Hematopoietic multipotent progenitor cell treated with erythropoietin and hydrocortisone succinate and interleukin-3 and kit ligand, for 17 days (in vitro differentiated cells): Measurements from ENCODE around the gene LCN15.
"Not testable (repeated sequence)": the region's sequence is repeated elsewhere in the genome, so short reads cannot be mapped to it uniquely, and the experiment has no call there.

Experiments
- DNase-seq: peaks from one replicate; pipeline ENCODE4 v3.0.0-alpha.2; 2015; ENCODE audit warnings: low spot score

LCN15 gene

GRCh38 chr9:136775191-136775590 lies 10.9 kb upstream of the LCN15 start:
- no peak for DNase-seq

GRCh38 chr9:136774416-136775045 lies 10.2 kb upstream of the LCN15 start:
- no peak for DNase-seq

- no peak for DNase-seq
Observed at GRCh38 chr9:136773386-136774044, 9.2 kb upstream of the LCN15 start.

GRCh38 chr9:136771907-136772415 lies 7.6 kb upstream of the LCN15 start:
- DNase-seq: no peak

GRCh38 chr9:136769710-136770191 lies 5.4 kb upstream of the LCN15 start:
- DNase-seq: no peak

GRCh38 chr9:136766410-136767120 lies 2.2 kb upstream of the LCN15 start:
- not testable (repeated sequence) for DNase-seq

- not testable (repeated sequence) for DNase-seq
Observed at GRCh38 chr9:136765745-136766409, 1.6 kb upstream of the LCN15 start.

GRCh38 chr9:136765041-136765440 lies 723 bp upstream of the LCN15 start:
- DNase-seq: no peak

GRCh38 chr9:136763649-136764035 lies 676 bp downstream of the LCN15 start:
- no peak for DNase-seq

- no peak for DNase-seq
Observed at GRCh38 chr9:136762915-136763648, 1.2 kb downstream of the LCN15 start.

GRCh38 chr9:136762221-136762691 lies 2.1 kb downstream of the LCN15 start:
- DNase-seq: no peak

- no peak for DNase-seq
Observed at GRCh38 chr9:136761545-136761981, 2.8 kb downstream of the LCN15 start.

- DNase-seq: not testable (repeated sequence)
Observed at GRCh38 chr9:136760834-136761544, 3.3 kb downstream of the LCN15 start.

- no peak for DNase-seq
Observed at GRCh38 chr9:136760424-136760823, 3.9 kb downstream of the LCN15 start.

GRCh38 chr9:136759436-136760325 lies 4.6 kb downstream of the LCN15 start:
- no peak for DNase-seq

GRCh38 chr9:136759001-136759400 lies 5.3 kb downstream of the LCN15 start:
- no peak for DNase-seq

GRCh38 chr9:136757751-136758140 lies 6.6 kb downstream of the LCN15 start:
- DNase-seq: no peak

- no peak for DNase-seq
Observed at GRCh38 chr9:136757328-136757727, 7.0 kb downstream of the LCN15 start.

GRCh38 chr9:136756836-136757235 lies 7.5 kb downstream of the LCN15 start:
- DNase-seq: no peak

- DNase-seq: no peak
Observed at GRCh38 chr9:136756134-136756438, 8.2 kb downstream of the LCN15 start.
